GM18526 (cell line): ENCODE data around the gene CHADL.

Experiments used
- POLR2A ChIP-seq: IDR thresholded peaks from 3 replicates; pipeline ENCODE4 v1.6.1; 2011; ENCODE audit not compliant: insufficient read length; ENCODE audit errors: extremely low read depth

CHADL gene, protein sequence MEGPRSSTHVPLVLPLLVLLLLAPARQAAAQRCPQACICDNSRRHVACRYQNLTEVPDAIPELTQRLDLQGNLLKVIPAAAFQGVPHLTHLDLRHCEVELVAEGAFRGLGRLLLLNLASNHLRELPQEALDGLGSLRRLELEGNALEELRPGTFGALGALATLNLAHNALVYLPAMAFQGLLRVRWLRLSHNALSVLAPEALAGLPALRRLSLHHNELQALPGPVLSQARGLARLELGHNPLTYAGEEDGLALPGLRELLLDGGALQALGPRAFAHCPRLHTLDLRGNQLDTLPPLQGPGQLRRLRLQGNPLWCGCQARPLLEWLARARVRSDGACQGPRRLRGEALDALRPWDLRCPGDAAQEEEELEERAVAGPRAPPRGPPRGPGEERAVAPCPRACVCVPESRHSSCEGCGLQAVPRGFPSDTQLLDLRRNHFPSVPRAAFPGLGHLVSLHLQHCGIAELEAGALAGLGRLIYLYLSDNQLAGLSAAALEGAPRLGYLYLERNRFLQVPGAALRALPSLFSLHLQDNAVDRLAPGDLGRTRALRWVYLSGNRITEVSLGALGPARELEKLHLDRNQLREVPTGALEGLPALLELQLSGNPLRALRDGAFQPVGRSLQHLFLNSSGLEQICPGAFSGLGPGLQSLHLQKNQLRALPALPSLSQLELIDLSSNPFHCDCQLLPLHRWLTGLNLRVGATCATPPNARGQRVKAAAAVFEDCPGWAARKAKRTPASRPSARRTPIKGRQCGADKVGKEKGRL

DNA sequence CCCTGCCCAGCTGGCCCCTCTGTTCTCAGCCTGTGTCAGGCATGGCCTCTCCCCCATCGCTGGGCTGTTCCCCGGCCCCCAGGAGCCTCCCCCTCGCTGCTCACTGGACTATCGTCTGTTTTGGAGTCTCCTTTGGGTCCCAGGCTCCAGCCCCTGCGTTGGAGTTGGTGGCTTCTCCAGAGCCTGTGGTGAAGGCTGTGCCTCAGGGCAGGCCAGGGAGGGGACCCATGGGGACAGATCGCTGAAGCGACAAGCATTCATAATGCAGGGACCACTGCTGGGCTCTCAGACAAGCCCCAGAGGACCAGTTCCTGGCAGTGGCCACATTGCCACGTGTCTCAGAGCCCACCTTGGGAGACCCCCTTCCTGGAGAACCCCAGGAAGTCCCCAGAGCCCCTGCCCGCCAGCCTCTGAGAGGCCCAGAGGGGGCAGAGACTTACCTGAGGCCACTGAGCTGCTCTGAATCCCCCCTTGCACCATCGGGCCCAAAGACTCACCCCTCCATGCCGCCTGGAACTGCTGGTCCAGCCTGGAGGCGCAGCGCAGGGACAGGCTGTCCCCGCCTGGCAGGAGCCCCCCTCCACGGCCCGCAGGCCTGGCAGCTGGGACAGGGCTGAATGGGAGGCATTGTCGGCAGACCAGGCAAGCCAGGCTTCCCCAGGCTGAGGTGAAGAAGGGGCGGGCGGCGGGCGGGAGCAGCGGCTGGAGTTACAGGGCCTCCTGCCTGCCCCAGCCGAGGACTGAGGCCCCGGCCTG is at the start of gene CHADL:
TSS of gene CHADL (minus strand) at position 555 of the 756 bp plus-strand sequence. CDS start at position 505, 50 bp downstream.
- no peak for TF ChIP-seq POLR2A

DNA sequence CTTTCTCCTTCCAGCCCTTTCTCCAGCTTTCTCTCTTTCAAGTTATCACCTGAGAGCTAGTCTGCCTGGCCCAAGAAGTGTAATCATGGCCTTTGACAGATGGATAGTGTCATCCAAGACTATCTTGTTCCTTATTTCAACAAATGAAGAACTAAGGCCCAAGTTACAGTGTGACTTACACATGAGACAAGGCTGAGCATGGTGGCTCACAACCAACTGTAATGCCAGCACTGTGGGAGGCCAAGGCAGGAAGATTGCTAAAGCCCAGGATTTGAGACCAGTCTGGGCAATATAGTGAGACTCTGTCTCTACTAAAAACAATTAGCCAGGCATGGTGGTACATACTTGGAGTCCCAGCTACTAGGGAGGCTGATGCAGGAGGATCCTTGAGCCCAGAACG is 48.9 kb upstream of the CHADL start:
- no peak for TF ChIP-seq POLR2A

DNA sequence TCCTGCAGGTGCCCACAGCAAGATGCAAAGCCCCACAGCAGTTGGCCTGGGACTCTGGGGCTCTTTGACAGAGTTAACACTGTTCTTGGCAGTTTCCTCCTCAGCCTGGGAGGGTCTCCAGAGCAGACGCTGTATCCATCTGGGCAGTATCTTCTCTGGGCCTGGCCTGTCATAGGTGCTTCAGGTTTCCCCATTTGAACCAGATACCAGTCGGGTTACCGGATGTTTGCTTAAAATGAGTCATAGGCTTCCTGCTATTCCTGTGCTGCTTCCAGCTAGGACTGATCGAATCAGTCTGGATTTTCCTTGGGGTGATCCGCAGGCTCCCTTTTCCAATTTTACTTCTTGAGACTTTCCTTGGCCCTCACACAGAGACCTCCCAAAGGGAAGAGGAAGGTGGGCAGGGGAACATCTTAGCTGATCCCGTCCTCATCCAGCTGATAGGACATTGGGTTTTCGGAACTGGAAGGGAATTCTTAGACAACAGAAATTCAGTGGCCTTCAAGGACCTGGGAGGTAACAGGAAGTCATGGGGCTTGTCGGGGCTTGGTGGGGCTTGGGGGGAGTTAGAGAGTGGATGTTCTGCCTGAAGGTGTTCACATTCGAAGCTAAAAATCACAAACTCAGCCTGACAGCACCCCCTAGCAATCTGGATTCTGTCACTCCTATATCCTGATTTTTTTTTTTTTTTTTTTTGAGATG is 47.7 kb upstream of the CHADL start:
- TF ChIP-seq POLR2A = no peak

DNA sequence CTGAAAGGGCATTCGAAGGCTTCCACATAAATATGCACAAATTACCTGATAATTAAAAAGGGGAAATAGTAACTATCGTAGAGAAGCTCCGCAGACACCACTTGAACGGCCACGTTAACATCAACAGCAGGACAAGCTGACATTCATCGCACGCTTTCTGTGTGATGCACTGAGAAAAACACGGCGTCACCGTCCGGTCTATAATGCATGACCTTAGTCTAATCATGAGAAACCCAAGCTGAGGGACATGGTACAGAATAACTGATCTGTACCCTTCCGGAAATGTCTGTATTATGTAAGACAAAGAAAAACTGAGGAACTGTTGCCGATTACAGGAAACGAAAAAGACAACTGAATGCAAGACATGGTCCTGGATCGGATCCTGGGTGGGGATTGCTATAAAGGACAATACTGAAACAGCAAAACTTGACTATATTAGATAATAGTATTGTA is 45.9 kb upstream of the CHADL start:
- no peak for TF ChIP-seq POLR2A

DNA sequence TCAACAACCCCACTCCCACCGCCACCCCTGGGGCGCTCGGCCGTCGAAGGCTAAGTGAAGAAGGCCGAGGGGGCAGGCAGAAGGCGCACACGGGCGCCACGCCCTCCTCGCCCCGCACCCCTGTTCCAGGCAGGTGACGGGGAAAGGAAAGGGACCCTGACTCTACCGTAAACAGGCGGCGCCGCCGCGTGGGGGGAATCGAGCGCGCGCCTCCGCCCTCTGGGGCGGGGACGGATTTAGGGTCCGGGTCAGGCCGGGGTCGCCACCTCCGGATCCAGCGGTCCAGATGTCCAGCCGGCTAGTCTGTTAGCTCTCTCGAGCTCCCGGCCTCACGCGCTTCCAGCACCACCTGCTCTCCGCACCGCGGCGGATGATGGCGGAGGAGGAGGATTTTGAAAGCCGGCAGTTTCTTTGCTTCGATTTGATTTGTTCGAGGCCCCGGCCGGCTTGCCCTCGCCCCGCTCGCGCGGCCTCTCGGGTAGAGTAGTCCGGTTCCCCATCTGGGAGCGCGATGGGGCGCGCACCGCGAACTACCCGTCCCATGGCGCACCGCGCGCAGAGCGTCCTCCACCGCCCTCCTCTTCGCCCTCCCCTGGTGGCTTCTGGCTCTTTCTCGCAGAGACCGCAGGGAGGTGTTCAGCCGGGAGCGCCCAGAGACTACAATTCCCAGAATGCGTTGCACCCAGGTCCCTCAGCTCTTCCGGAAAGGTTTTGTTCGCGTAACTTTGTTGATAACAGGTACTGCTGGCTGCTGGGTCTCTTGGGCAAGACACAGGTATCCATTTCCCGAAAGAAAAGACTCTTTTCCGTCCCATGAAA is 45.3 kb upstream of the CHADL start, which contains the start of gene RANGAP1:
TSS of gene RANGAP1 (minus strand) at position 368 of the 819 bp plus-strand sequence. CDS start 5,143 bp downstream, outside the sequence.
- TF ChIP-seq POLR2A = peak; percentile 75

DNA sequence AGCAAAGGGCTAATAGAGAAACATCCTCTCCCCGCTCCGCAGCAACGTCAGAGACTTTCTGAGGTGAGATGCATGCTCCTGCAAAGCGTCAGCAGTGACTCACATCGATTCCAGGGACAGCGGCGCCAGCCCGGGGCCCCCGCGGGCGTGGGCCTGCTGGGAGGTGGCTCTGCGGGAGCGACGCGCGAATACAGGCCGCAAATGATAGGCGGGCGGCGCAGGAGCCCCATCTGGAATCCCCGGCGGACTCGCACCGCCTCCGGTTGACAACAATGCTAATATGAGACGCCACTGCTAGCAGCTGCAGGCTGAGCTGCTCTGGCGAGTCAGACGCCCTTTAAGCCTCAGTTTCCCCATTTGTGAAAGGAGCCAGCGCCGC is 44.7 kb upstream of the CHADL start:
- no peak for TF ChIP-seq POLR2A

DNA sequence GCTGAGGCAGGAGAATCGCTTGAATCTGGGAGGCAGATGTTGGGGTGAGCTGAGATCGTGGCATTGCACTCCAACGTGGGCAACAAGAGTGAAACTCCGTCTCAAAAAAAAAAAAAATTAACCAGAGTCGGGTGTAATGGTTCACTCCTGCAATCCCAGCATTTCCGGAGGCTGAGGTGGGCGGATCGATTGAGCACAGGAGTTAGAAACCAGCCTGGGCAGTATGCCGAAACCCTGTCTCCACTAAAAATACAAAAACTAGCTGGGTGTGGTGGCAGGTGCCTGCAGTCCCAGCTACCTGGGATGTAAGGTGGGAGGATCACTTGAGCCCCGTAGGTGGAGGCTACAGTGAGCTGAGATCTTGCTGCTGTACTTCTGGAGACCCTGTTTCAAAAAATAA is 43.7 kb upstream of the CHADL start:
- TF ChIP-seq POLR2A = no peak

DNA sequence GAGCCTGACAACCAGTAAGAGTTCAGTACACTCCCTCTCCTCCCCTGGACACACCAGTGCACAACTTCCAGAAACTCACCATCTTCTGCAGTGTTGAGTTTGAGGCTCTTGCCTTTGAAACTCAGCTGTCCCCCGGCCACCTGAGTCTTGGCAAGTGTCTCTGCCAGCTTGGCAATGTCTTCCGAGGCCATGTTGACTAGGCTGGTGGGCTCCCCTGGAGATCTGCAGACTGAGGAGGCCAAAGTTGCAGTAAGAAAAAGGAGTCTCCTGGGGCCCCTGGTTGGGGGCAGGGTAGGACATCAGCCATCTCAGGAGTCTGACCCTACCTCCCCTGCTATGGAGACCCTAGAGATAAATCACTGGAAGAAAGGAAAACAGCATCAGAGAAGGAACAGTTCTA is 40.1 kb upstream of the CHADL start:
- no peak for TF ChIP-seq POLR2A

DNA sequence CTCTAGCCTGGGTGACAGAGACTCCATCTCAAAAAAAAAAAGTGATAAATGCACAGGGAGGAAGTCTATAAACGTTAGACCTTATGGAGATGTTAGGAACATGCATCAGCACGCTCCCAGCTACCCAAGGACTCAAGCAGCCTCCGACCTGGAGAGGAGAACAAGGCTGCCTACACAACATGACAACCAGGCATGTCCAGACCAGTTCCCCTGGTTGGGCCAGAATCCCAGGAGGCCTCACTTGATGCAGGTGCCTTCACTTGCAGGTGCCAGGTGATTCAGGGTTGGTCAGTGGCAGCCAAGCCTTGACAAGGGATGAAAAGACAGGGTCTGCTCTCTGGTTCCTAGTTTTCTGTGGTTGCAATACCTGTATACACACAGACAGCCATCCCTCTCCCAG is 39.3 kb upstream of the CHADL start:
- TF ChIP-seq POLR2A = no peak

DNA sequence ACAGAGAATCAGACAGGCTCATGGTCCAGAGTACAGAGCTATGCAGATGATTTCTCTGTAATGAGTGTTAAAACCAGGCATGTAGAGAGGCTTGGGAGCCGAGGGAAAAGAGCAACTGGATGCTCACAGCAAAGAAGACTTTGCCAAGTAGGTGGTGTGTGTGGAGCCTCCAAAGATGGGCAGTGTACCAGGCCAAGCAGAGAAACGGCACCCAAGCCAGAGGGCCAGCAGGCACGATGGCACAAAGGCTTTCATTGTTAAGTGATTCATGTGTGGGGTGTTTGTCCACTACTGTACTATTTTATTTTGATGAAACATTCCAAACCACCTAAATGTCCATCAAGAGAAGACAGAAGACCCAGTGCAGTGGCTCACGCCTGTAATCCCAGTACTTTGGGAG is 34.1 kb upstream of the CHADL start:
- TF ChIP-seq POLR2A = no peak

DNA sequence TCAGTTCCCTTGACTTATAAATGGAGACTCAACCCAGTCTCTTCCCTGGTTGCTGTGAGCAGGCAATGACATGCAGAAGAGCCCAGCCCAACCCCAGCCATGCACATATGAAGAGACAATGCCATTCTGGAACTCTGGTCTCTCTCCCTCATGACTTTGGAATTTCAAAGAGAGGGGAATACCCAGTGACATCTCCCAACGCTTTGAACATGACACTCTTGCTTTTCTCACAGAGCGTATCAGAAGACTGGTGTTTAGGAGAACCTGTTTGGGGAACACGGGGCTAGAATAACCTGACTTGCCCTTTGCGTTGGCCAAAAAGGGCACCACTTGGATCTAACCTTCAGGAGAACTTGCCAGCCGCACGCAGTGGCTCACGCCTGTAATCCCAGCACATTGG is 32.4 kb upstream of the CHADL start:
- TF ChIP-seq POLR2A = no peak

DNA sequence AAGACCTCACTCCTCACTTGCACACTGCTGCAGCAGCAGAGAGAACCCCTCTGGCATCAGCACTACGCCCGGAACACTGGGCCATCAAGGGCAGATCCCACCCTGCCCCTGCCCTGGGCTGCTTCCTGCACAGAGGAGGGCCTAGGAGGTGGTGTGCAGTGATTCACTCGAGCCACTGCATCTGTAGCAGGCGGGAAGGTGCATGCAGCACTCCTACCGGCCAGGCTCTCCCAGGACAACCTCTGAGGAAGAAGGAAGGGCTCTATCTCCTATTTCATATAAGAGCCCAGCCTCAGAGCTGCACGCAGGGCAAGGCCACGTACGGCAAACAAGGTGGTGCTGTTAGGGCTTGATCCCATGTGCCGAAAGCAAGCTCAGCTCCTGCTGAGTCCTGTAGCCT is 31.1 kb upstream of the CHADL start:
- TF ChIP-seq POLR2A = no peak

DNA sequence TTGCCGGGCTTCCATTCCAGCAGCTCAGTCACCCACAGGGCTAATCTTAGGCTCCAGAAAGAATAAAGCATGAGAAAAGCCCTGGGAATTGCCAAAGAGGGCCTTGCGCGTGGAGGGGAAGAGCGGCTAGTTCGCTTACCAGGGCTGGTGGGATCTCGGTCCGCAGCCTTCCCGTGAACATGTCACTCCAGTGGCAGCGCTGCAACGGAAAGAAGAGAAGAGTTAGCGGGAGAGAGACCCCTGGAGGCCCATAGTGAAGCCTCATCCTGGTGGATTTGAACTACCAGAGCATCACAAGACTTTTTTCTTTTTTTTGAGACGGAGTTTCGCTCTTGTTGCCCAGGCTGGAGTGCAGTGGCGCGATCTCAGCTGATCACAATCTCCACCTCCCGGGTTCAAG is 27.2 kb upstream of the CHADL start:
- TF ChIP-seq POLR2A = no peak

DNA sequence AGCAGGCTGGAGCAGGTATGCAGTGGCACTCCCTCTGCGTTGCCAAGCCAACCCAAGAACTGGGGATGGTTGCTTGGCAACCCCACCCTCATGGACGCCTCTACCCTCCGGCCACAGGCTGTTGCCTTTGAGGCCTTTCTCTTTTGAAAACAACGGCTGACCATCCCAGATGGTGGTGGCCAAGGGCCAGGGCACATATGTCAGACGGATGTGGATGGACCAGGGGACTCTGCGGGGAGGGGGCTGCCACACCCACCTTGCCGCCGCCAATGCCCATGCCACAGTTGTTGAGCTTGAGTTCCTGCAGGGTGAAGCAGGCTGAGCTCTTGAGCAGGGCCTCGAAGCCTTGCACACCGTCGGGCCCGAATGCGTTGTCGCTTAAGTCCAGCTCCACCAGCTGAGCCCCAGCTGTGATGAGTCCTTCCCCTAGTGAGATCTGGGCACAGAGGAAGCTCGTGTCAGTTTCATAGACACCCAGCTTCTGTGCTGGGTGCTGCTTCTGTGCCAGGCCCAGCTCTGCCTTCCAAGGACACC is 23.7 kb upstream of the CHADL start:
- no peak for TF ChIP-seq POLR2A
